Right lobe of liver (tissue), 4 donors: ENCODE results near the gene LRRC10.

Experiments used
- POLR2A ChIP-seq: fragments of 450-650 bp; IDR thresholded peaks from one replicate; pipeline ENCODE4 v1.6.1; 2017; ENCODE audit warnings: antibody characterized with exemption, mild to moderate bottlenecking
- TF ChIP-seq, protein P1 (sequence below), 4 donors: fragments of 200-600 bp in 3 of 4; fragments of 450-650 bp in 1 of 4; IDR thresholded peaks; one replicate each; pipeline versions ENCODE4 v1.5.1 to v1.8.0; 2016 to 2022; ENCODE audit warnings: antibody characterized with exemption in 4 of 4, mild to moderate bottlenecking in 2 of 4
- donor health status: DM: no; HTN: no; CAD: no.
- donor health status: DM: no; HTN: no; CAD: no.
- donor health status: DM: no; HTN: yes; CAD: no.

DNA sequence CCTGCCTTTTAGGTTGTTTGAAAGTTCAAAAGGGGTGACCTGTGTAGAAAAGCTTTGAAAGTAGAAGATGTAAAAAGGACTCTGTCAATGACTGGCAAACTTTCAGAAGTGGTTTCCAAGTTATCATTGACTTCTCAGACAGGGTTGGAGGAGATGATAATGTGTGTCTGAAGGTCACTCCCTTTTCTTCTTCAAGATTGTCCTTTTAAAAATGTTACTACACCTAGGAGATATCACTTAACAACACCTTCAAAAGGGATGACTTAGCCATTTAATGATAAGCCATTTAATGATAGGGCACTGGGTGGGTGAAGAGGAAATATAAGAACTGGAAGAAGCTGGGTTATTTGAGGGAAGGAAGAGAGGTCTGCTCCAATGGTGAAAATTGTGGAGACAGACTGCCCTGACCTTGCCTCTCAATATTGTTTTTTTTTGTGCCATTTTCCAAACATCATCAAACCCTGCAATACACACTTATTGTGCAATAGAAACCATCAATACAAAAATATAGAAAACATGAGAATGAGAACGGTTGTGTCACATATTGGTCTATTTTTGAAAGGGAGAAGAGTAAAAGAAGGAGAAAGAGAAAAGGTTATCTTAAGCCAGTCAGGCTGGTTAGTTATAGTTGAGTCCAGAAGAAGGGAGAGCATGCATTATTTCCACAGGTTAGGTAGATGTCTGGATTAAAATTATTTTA is 49.6 kb upstream of the LRRC10 start:
- TF ChIP-seq, protein P1, sequence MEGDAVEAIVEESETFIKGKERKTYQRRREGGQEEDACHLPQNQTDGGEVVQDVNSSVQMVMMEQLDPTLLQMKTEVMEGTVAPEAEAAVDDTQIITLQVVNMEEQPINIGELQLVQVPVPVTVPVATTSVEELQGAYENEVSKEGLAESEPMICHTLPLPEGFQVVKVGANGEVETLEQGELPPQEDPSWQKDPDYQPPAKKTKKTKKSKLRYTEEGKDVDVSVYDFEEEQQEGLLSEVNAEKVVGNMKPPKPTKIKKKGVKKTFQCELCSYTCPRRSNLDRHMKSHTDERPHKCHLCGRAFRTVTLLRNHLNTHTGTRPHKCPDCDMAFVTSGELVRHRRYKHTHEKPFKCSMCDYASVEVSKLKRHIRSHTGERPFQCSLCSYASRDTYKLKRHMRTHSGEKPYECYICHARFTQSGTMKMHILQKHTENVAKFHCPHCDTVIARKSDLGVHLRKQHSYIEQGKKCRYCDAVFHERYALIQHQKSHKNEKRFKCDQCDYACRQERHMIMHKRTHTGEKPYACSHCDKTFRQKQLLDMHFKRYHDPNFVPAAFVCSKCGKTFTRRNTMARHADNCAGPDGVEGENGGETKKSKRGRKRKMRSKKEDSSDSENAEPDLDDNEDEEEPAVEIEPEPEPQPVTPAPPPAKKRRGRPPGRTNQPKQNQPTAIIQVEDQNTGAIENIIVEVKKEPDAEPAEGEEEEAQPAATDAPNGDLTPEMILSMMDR (IDR thresholded peaks at IDR 0.05) = no peak
- TF ChIP-seq POLR2A = no peak
